BLaER1 treated with 17β-estradiol and CSF1 and Interleukin-3, amounts not matched to agents 10 nM and 100 nM (cell line): Measurements from ENCODE around the gene TMEM9.

Experiments used
- H3K27ac ChIP-seq, 11 experiments: shearing (Covaris generic); formaldehyde crosslinking; 2 replicates each; pipeline ENCODE4 v1.8.1; 2022
- H3K27me3 ChIP-seq, 11 experiments: shearing (Covaris generic); formaldehyde crosslinking; 2 replicates each; pipeline ENCODE4 v1.8.1; 2022
- H3K36me3 ChIP-seq, 11 experiments: shearing (Covaris generic); formaldehyde crosslinking; 2 replicates each; pipeline ENCODE4 v1.8.1; 2022
- H3K4me1 ChIP-seq, 10 experiments: shearing (Covaris generic); formaldehyde crosslinking; 2 replicates each; pipeline ENCODE4 v1.8.1; 2022
- H3K4me2 ChIP-seq, 11 experiments: shearing (Covaris generic); formaldehyde crosslinking; 2 replicates each; pipeline ENCODE4 v1.8.1; 2022
- H3K4me3 ChIP-seq, 10 experiments: shearing (Covaris generic); formaldehyde crosslinking; 2 replicates each; pipeline ENCODE4 v1.8.1; 2022
- H3K9ac ChIP-seq, 11 experiments: shearing (Covaris generic); formaldehyde crosslinking; 2 replicates each; pipeline ENCODE4 v1.8.1; 2022
- H3K9me3 ChIP-seq, 11 experiments: shearing (Covaris generic); formaldehyde crosslinking; replicated peaks in 1 of 11; 2 replicates each; pipeline ENCODE4 v1.8.1; 2022
- H4K20me1 ChIP-seq, 11 experiments: shearing (Covaris generic); formaldehyde crosslinking; 2 replicates each; pipeline ENCODE4 v1.8.1; 2022
- Cebpa-rat ChIP-seq, 11 experiments: shearing (Covaris generic); IDR thresholded peaks; 2 replicates each; pipeline ENCODE4 v1.8.1; 2022

The TMEM9 gene

GRCh38 chr1:201143726-201144635 lies 10.3 kb downstream of the TMEM9 start:
- Histone ChIP-seq H3K27me3 (no peaks in the 10 kb centered on the region), H3K4me2 (no peak overlapping the region), H3K27ac (no peak overlapping the region), H4K20me1 (peaks cover 0 to 96% (median 40%) of the 10 kb centered on the region in 11 experiments; a peak in 13 of 22 replicates), H3K9me3 (no peaks in the 10 kb centered on the region), H3K9ac (no peak overlapping the region), H3K4me3 (no peak overlapping the region), H3K36me3 (peaks cover 70 to 80% (median 76%) of the 10 kb centered on the region in 11 experiments), H3K4me1 (peaks cover 24 to 51% (median 42%) of the 10 kb centered on the region in 10 experiments)
- no peak for TF ChIP-seq Cebpa-rat (IDR thresholded peaks at IDR 0.05)

DNA sequence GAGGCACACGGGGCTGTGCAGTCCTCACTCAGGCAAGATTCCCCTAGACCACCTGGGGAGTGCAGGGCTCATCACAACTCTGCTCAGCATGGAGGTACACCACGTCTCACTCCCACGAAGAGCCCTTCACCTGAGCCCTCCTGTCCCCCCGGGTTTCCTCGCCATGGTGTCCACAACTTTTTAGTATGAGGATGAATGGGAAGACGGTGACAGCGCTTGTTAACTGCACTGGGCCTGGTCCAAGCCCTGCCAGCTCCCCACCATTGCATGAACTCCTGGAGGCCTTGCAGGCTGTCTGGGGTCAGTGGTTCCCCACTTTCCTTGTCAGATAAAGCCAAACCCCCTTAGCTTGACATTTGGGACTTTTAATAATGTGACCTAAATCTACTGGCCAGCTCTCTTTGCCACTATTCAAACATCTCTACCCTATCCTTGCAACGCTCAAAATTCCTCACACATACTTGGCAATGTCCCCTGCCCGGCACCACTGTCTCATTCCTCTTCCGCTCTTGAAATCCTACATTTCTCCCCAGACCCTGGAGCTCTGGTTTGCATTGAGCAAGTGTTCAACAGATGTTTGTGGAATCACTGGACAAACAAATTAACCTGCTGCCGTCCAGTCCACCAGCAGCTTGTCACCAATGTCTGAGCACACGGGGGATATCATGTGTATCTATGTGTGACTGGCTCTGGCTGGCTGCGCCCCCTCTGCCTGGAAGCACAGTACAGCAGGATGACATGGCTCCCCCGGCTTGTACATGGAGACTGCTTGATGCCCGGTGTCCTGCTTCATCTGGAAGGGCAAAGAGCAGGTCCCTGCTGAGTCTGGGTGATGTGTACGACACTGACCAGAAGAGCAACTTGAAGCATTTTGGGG lies 11.2 kb downstream of the TMEM9 start:
- Histone ChIP-seq H3K4me3 (no peak overlapping the region), H3K27ac (no peak overlapping the region), H4K20me1 (peaks cover 0 to 96% (median 46%) of the 10 kb centered on the region in 11 experiments; a peak in 13 of 22 replicates), H3K4me2 (peak overlapping the region in 5 of 11 experiments; percentile 13 to 96 (median 92); a peak in 4 of 22 replicates), H3K4me1 (peaks cover 33 to 60% (median 51%) of the 10 kb centered on the region in 10 experiments), H3K9ac (no peak overlapping the region), H3K27me3 (no peaks in the 10 kb centered on the region), H3K36me3 (peaks cover 61 to 71% (median 67%) of the 10 kb centered on the region in 11 experiments), H3K9me3 (no peaks in the 10 kb centered on the region)
- no peak for TF ChIP-seq Cebpa-rat (IDR thresholded peaks at IDR 0.05)

- Histone ChIP-seq H3K4me1 (peaks cover 41 to 69% (median 60%) of the 10 kb centered on the region in 10 experiments), H4K20me1 (peaks cover 0 to 95% (median 45%) of the 10 kb centered on the region in 11 experiments; a peak in 12 of 22 replicates), H3K9me3 (no peaks in the 10 kb centered on the region), H3K4me3 (no peak overlapping the region), H3K36me3 (peaks cover 52 to 62% (median 59%) of the 10 kb centered on the region in 11 experiments), H3K27ac (no peak overlapping the region), H3K9ac (peak overlapping the region in 2 of 11 experiments; percentile 14 to 64; a peak in 1 of 22 replicates), H3K27me3 (no peaks in the 10 kb centered on the region), H3K4me2 (peak overlapping the region in 8 of 11 experiments; percentile 83 to 96 (median 90); a peak in 15 of 22 replicates)
- TF ChIP-seq Cebpa-rat (IDR thresholded peaks at IDR 0.05) = no peak
Measured at GRCh38 chr1:201142011-201142848, 12.0 kb downstream of the TMEM9 start.

DNA sequence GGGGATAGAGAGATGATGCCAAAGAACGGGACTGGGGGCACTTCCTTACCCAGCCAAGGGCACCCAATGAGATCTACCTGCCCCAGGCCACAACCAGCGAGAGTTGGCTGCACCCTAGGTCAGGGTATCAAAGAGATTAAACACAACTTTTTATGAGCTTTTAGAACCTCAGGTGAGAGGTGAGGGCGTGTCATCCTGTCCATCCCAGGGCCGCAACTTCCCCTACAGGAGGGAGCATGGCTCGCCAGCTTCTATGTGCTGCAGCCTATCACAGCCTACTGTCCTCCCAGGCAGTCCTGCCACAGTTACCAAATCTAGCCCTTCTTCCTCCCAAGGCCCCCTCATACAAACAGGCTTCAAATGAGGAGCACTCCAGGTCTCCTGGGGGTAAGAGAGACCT lies 12.9 kb downstream of the TMEM9 start:
- Histone ChIP-seq H3K4me2 (peak overlapping the region in 10 of 11 experiments; percentile 68 to 96 (median 88); a peak in 19 of 22 replicates), H3K36me3 (peaks cover 44 to 55% (median 51%) of the 10 kb centered on the region in 11 experiments), H3K27me3 (no peaks in the 10 kb centered on the region), H3K9me3 (no peaks in the 10 kb centered on the region), H3K27ac (peak overlapping the region in 2 of 11 experiments; percentile 71 to 73; a peak in 1 of 22 replicates), H4K20me1 (peaks cover 0 to 95% (median 45%) of the 10 kb centered on the region in 11 experiments; a peak in 15 of 22 replicates), H3K9ac (peak overlapping the region in 4 of 11 experiments; percentile 4 to 64 (median 33); a peak in 4 of 22 replicates), H3K4me3 (no peak overlapping the region), H3K4me1 (peaks cover 49 to 77% (median 68%) of the 10 kb centered on the region in 10 experiments)
- TF ChIP-seq Cebpa-rat (IDR thresholded peaks at IDR 0.05) = no peak

DNA sequence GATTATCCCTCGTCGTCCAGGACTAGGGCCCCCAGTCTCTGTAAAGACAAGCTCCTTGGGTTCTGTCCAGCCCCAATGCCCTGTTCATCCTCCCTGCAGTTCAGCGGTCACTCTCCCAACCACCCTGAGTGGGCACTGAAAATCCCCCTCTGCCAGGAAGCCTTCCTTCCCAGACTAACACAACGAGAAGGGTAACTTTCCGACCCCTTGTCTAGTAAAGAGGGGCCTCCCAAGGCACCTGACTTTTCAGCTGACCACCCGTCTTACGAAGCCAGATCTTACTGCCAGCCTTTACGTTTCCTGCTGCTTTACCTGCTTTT lies 13.4 kb downstream of the TMEM9 start:
- peak overlapping the region in 7 of 11 experiments; percentile 32 to 73 (median 66); a peak in 14 of 22 replicates for H3K27ac ChIP-seq
- no peak overlapping the region for H3K4me3 ChIP-seq
- no peak for TF ChIP-seq Cebpa-rat (IDR thresholded peaks at IDR 0.05)
- no peaks in the 10 kb centered on the region for H3K27me3 ChIP-seq
- peak overlapping the region in 6 of 11 experiments; percentile 27 to 75 (median 61); a peak in 9 of 22 replicates for H3K9ac ChIP-seq
- H4K20me1 ChIP-seq = peaks cover 0 to 95% (median 49%) of the 10 kb centered on the region in 11 experiments; a peak in 16 of 22 replicates
- H3K4me1 ChIP-seq = peaks cover 54 to 82% (median 73%) of the 10 kb centered on the region in 10 experiments
- H3K9me3 ChIP-seq = no peaks in the 10 kb centered on the region
- H3K4me2 ChIP-seq = peak overlapping the region; percentile 67 to 96 (median 87)
- H3K36me3 ChIP-seq = peaks cover 39 to 51% (median 45%) of the 10 kb centered on the region in 11 experiments

- Histone ChIP-seq H3K4me1 (peaks cover 56 to 84% (median 78%) of the 10 kb centered on the region in 10 experiments), H3K9me3 (no peaks in the 10 kb centered on the region), H3K27ac (peak overlapping the region in 9 of 11 experiments; percentile 9 to 73 (median 39); a peak in 15 of 22 replicates), H4K20me1 (peaks cover 0 to 97% (median 54%) of the 10 kb centered on the region in 11 experiments; a peak in 16 of 22 replicates), H3K4me2 (peak overlapping the region; percentile 67 to 96 (median 87)), H3K9ac (peak overlapping the region in 9 of 11 experiments; percentile 9 to 75 (median 45); a peak in 15 of 22 replicates), H3K36me3 (peaks cover 34 to 51% (median 43%) of the 10 kb centered on the region in 11 experiments), H3K4me3 (peak overlapping the region in 3 of 10 experiments; percentile 30 to 42 (median 31); a peak in 2 of 20 replicates), H3K27me3 (no peaks in the 10 kb centered on the region)
- no peak for TF ChIP-seq Cebpa-rat (IDR thresholded peaks at IDR 0.05)
Measured at GRCh38 chr1:201140235-201140940, 13.9 kb downstream of the TMEM9 start.

DNA sequence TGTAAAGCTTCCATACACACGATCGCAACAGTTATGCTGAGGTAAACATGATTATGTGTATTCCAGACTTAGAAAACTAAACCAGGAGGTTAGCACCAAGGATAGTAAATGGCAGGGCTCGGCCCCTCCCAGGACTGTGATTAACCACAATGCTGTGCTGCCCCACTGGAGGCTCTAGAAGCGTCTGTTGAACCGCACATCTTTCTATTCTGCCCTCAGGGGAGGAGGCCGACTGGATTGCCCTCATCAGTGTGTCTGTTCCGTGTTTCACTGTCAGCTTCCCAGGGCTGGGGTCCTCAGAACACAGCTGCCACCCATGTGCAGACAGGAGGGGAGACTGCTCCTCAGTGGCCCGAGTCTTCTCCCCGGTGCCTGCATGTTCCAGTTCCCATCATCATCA lies 14.5 kb downstream of the TMEM9 start:
- peak overlapping the region; percentile 67 to 96 (median 87) for H3K4me2 ChIP-seq
- peak overlapping the region in 7 of 11 experiments; percentile 32 to 73 (median 66); a peak in 15 of 22 replicates for H3K27ac ChIP-seq
- no peak for TF ChIP-seq Cebpa-rat (IDR thresholded peaks at IDR 0.05)
- peaks cover 0 to 97% (median 57%) of the 10 kb centered on the region in 11 experiments; a peak in 16 of 22 replicates for H4K20me1 ChIP-seq
- peaks cover 56 to 89% (median 83%) of the 10 kb centered on the region in 10 experiments for H3K4me1 ChIP-seq
- H3K27me3 ChIP-seq = no peaks in the 10 kb centered on the region
- peak overlapping the region in 8 of 11 experiments; percentile 9 to 75 (median 52); a peak in 15 of 22 replicates for H3K9ac ChIP-seq
- no peaks in the 10 kb centered on the region for H3K9me3 ChIP-seq
- peaks cover 28 to 51% (median 43%) of the 10 kb centered on the region in 11 experiments for H3K36me3 ChIP-seq
- H3K4me3 ChIP-seq = peak overlapping the region in 4 of 10 experiments; percentile 1 to 42 (median 30); a peak in 6 of 20 replicates
